Measurements from ENCODE around the gene THSD7A. TPM values are rescaled to one million over a fixed set of nuclear protein-coding genes. Genes with fewer than 3 reads are reported as not detected.

THSD7A gene, protein sequence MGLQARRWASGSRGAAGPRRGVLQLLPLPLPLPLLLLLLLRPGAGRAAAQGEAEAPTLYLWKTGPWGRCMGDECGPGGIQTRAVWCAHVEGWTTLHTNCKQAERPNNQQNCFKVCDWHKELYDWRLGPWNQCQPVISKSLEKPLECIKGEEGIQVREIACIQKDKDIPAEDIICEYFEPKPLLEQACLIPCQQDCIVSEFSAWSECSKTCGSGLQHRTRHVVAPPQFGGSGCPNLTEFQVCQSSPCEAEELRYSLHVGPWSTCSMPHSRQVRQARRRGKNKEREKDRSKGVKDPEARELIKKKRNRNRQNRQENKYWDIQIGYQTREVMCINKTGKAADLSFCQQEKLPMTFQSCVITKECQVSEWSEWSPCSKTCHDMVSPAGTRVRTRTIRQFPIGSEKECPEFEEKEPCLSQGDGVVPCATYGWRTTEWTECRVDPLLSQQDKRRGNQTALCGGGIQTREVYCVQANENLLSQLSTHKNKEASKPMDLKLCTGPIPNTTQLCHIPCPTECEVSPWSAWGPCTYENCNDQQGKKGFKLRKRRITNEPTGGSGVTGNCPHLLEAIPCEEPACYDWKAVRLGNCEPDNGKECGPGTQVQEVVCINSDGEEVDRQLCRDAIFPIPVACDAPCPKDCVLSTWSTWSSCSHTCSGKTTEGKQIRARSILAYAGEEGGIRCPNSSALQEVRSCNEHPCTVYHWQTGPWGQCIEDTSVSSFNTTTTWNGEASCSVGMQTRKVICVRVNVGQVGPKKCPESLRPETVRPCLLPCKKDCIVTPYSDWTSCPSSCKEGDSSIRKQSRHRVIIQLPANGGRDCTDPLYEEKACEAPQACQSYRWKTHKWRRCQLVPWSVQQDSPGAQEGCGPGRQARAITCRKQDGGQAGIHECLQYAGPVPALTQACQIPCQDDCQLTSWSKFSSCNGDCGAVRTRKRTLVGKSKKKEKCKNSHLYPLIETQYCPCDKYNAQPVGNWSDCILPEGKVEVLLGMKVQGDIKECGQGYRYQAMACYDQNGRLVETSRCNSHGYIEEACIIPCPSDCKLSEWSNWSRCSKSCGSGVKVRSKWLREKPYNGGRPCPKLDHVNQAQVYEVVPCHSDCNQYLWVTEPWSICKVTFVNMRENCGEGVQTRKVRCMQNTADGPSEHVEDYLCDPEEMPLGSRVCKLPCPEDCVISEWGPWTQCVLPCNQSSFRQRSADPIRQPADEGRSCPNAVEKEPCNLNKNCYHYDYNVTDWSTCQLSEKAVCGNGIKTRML (N-terminal part only)
- 0.69 TPM for polyA plus RNA-seq (2013, experiment 1 of 4)
- 0.39 TPM for polyA plus RNA-seq (2013, experiment 2 of 4)
- 0.75 TPM for polyA plus RNA-seq (2013, experiment 3 of 4)
- 1.1 TPM for polyA plus RNA-seq (2013, experiment 4 of 4)

DNA sequence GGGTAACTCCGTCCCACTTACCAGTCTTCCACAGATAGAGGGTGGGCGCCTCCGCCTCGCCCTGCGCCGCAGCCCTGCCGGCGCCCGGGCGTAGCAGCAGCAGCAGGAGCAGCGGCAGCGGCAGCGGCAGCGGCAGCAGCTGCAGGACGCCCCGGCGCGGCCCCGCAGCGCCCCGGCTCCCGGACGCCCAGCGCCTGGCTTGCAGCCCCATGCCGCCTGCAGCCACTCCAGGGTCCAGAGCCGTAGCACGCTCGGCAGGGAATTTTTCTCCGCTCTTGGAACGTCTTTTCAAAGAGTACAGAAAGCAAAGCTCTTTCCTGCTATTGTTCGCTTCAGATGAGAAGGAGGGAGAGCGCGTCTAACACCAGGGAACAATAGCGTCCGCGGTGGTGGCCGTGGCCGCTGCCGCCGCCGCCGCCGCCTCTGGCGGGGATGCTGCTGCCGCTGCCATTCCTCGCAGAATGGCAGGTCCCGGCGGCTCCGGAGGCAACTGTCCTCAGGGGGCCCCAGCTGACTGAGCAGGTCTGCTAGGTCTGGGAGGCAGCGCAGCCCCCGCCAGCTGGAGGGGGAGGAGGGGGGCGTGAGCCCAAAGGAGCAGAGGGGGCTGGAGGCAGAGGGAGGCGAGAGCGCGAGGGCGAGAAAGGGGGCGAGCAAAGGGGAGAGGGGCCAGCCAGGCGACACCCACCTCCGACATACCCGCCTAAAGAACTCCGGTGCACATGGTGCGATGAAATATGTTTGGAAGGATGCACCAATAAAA is at the start of gene THSD7A:
THSD7A (minus strand) TSS at position 463 of the 760 bp plus-strand sequence; CDS start at position 211, 252 bp downstream.
- Histone ChIP-seq H3K27ac (ENCODE audit: insufficient read depth, low read depth, low read length, poor library complexity, severe bottlenecking) (peak within 1 kb of the TSS; percentile 46), H3K9me3 (ENCODE audit: control insufficient read depth, low read length) (no peaks in the 10 kb centered on the region)

DNA sequence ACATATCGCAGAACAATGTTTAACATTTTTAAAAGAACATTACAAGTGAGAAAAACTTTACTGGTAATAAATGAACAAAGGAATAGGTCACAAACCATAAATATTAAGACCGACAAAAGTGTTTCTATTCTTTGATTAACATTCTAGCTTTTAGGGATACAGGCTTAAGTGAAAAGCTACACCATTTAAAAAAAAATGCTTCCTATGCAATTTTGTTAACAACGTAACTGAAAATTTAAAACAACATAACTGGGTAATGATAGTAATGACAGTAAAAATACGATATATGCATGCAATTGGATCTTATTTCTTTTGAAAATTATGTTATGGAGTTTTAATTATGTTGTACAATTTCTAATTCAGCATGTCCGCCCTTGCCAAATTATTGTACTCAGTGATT is 49.7 kb upstream of the THSD7A start:
- WGBS, 2 experiments, result 70 to 83% methylated on average over 3 to 5 of the region's 5 CpGs
- Histone ChIP-seq H3K4me1 (ENCODE audit: control insufficient read depth, insufficient read depth, low read length) (no peaks in the 10 kb centered on the region), H3K4me3 (ENCODE audit: insufficient read depth, low read depth, low read length) (no peak overlapping the region), H3K27me3 (ENCODE audit: control insufficient read depth, insufficient read depth, low read length, poor library complexity, severe bottlenecking) (no peaks in the 10 kb centered on the region), H3K36me3 (ENCODE audit: control insufficient read depth, insufficient read depth, low read length) (no peaks in the 10 kb centered on the region), H3K27ac (ENCODE audit: insufficient read depth, low read depth, low read length, poor library complexity, severe bottlenecking) (no peak overlapping the region), H3K9me3 (ENCODE audit: control insufficient read depth, low read length) (no peaks in the 10 kb centered on the region)

More for the DNA sequence above, at the start of gene THSD7A:
- Histone ChIP-seq H3K4me3 (ENCODE audit: insufficient read depth, low read depth, low read length) (peak within 1 kb of the TSS; percentile 53), H3K4me1 (ENCODE audit: control insufficient read depth, insufficient read depth, low read length) (peaks cover 9% of the 10 kb centered on the region), H3K36me3 (ENCODE audit: control insufficient read depth, insufficient read depth, low read length) (no peaks in the 10 kb centered on the region), H3K27me3 (ENCODE audit: control insufficient read depth, insufficient read depth, low read length, poor library complexity, severe bottlenecking) (peaks cover 27% of the 10 kb centered on the region)
- 2% methylated on average over 62 of the region's 62 CpGs for WGBS, 2 experiments

DNA sequence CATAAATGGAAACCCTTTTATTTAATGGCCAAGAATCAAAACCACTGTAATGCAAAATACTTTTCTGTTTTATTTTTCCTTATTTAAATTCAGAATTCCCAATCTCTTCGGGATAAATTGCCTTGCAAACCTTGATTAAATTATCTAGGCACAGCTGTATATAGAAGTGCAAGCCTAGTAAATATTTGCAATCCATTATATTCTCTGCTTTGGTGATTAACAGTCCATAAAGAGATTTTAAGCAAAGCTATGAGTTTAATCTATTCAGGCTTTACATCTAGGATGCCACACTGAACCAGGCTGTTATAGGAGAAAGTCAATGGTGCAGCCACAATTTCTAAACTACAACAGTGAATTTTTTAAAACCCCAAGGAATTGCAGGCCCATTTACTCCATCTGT is 43.6 kb upstream of the THSD7A start:
- Histone ChIP-seq H3K36me3 (ENCODE audit: control insufficient read depth, insufficient read depth, low read length) (no peaks in the 10 kb centered on the region), H3K27me3 (ENCODE audit: control insufficient read depth, insufficient read depth, low read length, poor library complexity, severe bottlenecking) (no peaks in the 10 kb centered on the region), H3K27ac (ENCODE audit: insufficient read depth, low read depth, low read length, poor library complexity, severe bottlenecking) (no peak overlapping the region), H3K4me1 (ENCODE audit: control insufficient read depth, insufficient read depth, low read length) (no peaks in the 10 kb centered on the region), H3K9me3 (ENCODE audit: control insufficient read depth, low read length) (no peaks in the 10 kb centered on the region), H3K4me3 (ENCODE audit: insufficient read depth, low read depth, low read length) (no peak overlapping the region)
- WGBS, 2 experiments, result 100% methylated on average over 1 of the region's 1 CpG

DNA sequence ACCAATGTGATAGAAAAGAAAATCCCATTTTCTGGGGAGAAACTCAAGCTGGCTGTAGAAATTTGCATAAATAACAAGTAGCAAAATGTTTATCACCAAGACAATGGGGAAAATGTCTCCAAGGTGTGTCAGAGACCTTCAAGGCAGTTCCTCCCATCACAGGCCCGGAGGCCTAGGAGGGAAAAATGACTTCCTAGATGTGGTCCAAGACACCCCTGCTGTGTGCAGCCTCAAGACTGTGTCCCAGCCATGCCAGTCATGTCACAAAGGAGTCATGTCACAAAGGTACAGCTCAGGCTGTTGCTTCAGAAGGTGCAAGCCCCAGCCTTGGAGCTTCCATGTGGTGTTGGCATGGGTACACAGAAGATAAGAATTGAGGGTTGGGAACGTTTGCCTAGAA is 33.7 kb upstream of the THSD7A start:
- H3K27me3 ChIP-seq (ENCODE audit: control insufficient read depth, insufficient read depth, low read length, poor library complexity, severe bottlenecking), result no peaks in the 10 kb centered on the region
- H3K9me3 ChIP-seq (ENCODE audit: control insufficient read depth, low read length), result no peaks in the 10 kb centered on the region
- 84 to 94% methylated on average over 2 of the region's 2 CpGs for WGBS, 2 experiments
- H3K36me3 ChIP-seq (ENCODE audit: control insufficient read depth, insufficient read depth, low read length), result no peaks in the 10 kb centered on the region
- no peak overlapping the region for H3K4me3 ChIP-seq (ENCODE audit: insufficient read depth, low read depth, low read length)
- no peaks in the 10 kb centered on the region for H3K4me1 ChIP-seq (ENCODE audit: control insufficient read depth, insufficient read depth, low read length)
- no peak overlapping the region for H3K27ac ChIP-seq (ENCODE audit: insufficient read depth, low read depth, low read length, poor library complexity, severe bottlenecking)

DNA sequence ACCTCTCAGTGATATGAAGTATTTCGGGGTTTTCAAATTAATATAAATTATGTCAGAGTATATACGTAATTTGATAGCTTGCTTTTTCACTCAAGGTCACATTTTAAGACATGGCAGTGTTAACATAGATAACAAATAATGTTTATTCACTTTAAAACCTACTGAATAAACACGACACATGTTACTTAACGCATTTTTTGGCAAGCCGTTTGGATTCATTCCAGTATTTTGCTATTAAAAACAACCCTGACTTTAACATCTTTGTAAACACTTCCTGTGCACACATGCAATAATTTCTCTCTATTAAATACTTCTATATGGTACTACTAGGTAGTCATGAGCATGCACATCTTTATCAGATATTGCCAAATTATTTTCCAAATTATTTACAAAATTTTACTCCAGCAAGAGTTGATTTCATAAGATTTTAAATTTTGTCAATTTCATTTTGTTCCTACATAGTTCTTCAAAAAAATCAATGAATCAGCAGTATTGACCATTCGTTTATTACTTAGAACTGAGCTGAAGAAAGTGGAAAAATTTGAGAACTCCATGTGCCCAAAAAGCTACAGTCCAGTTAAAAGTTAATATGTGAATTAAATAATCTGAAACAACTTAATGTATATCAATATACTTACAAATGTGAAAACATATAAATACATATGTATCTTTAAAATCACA is 26.8 kb upstream of the THSD7A start:
- Histone ChIP-seq H3K4me3 (ENCODE audit: insufficient read depth, low read depth, low read length) (no peak overlapping the region), H3K27me3 (ENCODE audit: control insufficient read depth, insufficient read depth, low read length, poor library complexity, severe bottlenecking) (no peaks in the 10 kb centered on the region), H3K9me3 (ENCODE audit: control insufficient read depth, low read length) (no peaks in the 10 kb centered on the region), H3K36me3 (ENCODE audit: control insufficient read depth, insufficient read depth, low read length) (no peaks in the 10 kb centered on the region), H3K4me1 (ENCODE audit: control insufficient read depth, insufficient read depth, low read length) (no peaks in the 10 kb centered on the region), H3K27ac (ENCODE audit: insufficient read depth, low read depth, low read length, poor library complexity, severe bottlenecking) (no peak overlapping the region)
- WGBS, 2 experiments, result 95 to 98% methylated on average over 3 to 6 of the region's 6 CpGs

DNA sequence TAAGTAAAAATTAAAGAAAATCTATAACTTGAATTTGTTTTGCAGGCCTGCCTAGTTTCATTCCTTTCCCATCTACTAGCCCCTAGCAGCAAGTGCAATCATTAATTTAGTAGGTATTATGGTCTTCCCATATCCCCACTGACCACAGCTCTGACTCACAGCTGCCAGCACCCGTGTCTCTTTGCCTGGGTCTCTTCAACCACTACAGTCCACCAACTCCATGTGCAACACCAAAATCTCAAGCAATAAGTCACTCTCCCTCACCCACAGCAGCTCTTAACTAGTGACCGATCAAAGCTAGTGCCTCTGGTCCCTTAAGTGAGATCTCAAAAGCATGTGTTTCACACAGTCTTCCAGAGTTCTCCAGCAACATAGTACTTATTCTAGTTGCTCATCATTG is 26.0 kb upstream of the THSD7A start:
- WGBS, 2 experiments, result 91% methylated on average over 2 of the region's 2 CpGs
- Histone ChIP-seq H3K27ac (ENCODE audit: insufficient read depth, low read depth, low read length, poor library complexity, severe bottlenecking) (no peak overlapping the region), H3K4me3 (ENCODE audit: insufficient read depth, low read depth, low read length) (no peak overlapping the region), H3K36me3 (ENCODE audit: control insufficient read depth, insufficient read depth, low read length) (no peaks in the 10 kb centered on the region), H3K4me1 (ENCODE audit: control insufficient read depth, insufficient read depth, low read length) (no peaks in the 10 kb centered on the region), H3K9me3 (ENCODE audit: control insufficient read depth, low read length) (no peaks in the 10 kb centered on the region), H3K27me3 (ENCODE audit: control insufficient read depth, insufficient read depth, low read length, poor library complexity, severe bottlenecking) (no peaks in the 10 kb centered on the region)

DNA sequence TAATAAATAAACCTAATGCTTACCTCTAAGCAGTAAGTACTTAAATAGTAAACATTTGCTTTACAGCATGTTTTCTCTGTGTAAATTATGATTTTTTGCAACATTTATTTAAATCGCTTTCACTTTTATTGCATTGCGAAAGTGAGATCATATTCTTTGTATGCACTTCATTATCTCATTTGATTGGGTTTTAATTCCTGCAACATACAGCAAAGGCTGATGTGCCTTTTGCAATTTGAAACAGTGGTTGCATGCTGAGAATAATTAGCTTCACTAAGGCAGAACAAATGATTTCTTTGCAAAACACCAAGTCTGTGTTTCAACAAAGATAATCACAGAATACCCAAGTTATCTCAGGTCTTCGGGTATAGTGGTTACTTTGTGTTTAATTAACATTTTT is 16.3 kb upstream of the THSD7A start:
- Histone ChIP-seq H3K36me3 (ENCODE audit: control insufficient read depth, insufficient read depth, low read length) (no peaks in the 10 kb centered on the region), H3K9me3 (ENCODE audit: control insufficient read depth, low read length) (no peaks in the 10 kb centered on the region), H3K4me1 (ENCODE audit: control insufficient read depth, insufficient read depth, low read length) (peaks cover 8% of the 10 kb centered on the region), H3K4me3 (ENCODE audit: insufficient read depth, low read depth, low read length) (no peak overlapping the region), H3K27ac (ENCODE audit: insufficient read depth, low read depth, low read length, poor library complexity, severe bottlenecking) (no peak overlapping the region), H3K27me3 (ENCODE audit: control insufficient read depth, insufficient read depth, low read length, poor library complexity, severe bottlenecking) (no peaks in the 10 kb centered on the region)
- WGBS, 2 experiments, result 89 to 100% methylated on average over 2 to 3 of the region's 3 CpGs

DNA sequence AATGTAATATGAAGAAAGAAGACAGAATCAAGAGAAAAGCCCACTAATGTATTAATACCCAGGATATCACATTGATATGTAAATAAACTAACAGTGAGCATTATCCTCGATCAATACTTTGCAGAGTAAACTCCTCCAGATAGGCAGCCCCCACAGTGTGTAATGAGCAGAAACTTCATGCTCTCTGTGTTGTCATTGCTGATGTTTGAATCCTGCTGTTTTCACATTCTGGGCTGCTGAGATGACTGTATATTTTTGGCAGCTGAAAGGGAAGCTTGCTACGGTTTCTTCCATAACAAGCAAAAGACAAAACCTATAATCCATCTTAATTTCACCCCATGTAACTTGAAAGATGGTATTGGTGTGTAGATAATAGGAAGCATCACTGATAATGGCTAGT is 15.3 kb upstream of the THSD7A start:
- Histone ChIP-seq H3K4me3 (ENCODE audit: insufficient read depth, low read depth, low read length) (no peak overlapping the region), H3K36me3 (ENCODE audit: control insufficient read depth, insufficient read depth, low read length) (no peaks in the 10 kb centered on the region), H3K27me3 (ENCODE audit: control insufficient read depth, insufficient read depth, low read length, poor library complexity, severe bottlenecking) (no peaks in the 10 kb centered on the region), H3K27ac (ENCODE audit: insufficient read depth, low read depth, low read length, poor library complexity, severe bottlenecking) (no peak overlapping the region), H3K9me3 (ENCODE audit: control insufficient read depth, low read length) (no peaks in the 10 kb centered on the region), H3K4me1 (ENCODE audit: control insufficient read depth, insufficient read depth, low read length) (peaks cover 8% of the 10 kb centered on the region)
- 34 to 40% methylated on average over 1 to 2 of the region's 2 CpGs for WGBS, 2 experiments

DNA sequence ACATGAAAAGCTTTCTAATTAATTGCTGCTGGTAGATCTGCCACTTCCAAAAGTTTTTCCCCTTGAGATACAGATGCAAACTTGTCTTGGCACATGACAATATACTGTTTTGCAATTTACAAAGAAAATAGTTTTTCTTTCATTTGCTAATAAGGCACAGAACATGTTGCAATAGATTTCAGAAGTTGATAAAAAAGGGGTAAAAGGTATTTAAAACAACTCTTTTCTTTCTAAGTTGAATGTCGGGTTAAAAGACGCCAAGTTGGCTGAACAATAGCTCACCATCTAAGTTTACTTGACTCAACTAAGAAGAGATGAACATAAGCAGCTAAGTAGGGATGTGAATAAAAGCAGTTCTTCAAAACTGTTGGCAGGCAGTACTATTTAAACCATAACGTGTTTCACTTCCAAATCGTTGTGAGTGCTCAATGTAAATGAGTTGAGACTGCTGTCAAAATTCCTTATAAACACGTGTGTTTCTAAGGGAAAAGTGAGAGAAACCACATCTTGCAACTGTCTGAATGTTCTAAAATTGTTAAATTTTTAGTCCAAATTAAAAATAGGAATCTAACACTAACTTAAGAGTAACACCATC is 14.5 kb upstream of the THSD7A start:
- 16 to 17% methylated on average over 2 to 5 of the region's 5 CpGs for WGBS, 2 experiments
- no peaks in the 10 kb centered on the region for H3K27me3 ChIP-seq (ENCODE audit: control insufficient read depth, insufficient read depth, low read length, poor library complexity, severe bottlenecking)
- no peaks in the 10 kb centered on the region for H3K36me3 ChIP-seq (ENCODE audit: control insufficient read depth, insufficient read depth, low read length)
- peaks cover 8% of the 10 kb centered on the region for H3K4me1 ChIP-seq (ENCODE audit: control insufficient read depth, insufficient read depth, low read length)
- no peak overlapping the region for H3K27ac ChIP-seq (ENCODE audit: insufficient read depth, low read depth, low read length, poor library complexity, severe bottlenecking)
- no peak overlapping the region for H3K4me3 ChIP-seq (ENCODE audit: insufficient read depth, low read depth, low read length)
- H3K9me3 ChIP-seq (ENCODE audit: control insufficient read depth, low read length), result no peaks in the 10 kb centered on the region

Data from ectodermal cell (in vitro differentiated cells).